Cardiac septum (tissue), 1 donor: ENCODE measurements around the gene DAGLA. TPM values are rescaled to one million over a fixed set of nuclear protein-coding genes. Genes with fewer than 3 reads are reported as not detected.

Experiments used
- DNase-seq: peaks from one replicate; pipeline ENCODE4 v3.0.0-alpha.2; 2020; ENCODE audit warnings: low spot score
- intact Hi-C: fragments of 100-400 bp; cut with DNase I; formaldehyde crosslinking; loops from one replicate; pipeline ENCODE4 v1.14.0; 2022
- total RNA-seq: library from RNA; stranded (reverse); fragmentation: NEBNext Ultra II Directional; extraction: Animal tissue kit (Norgen Biotek cat#: 25700); gene quantifications from one replicate; pipeline ENCODE4 v1.2.1, GENCODE V29; 2021
- donor health status: DM: no; HTN: no; CAD: no.

The DAGLA gene
- total RNA-seq, 1 donor from 2014 or later = 3.3 TPM

DNA sequence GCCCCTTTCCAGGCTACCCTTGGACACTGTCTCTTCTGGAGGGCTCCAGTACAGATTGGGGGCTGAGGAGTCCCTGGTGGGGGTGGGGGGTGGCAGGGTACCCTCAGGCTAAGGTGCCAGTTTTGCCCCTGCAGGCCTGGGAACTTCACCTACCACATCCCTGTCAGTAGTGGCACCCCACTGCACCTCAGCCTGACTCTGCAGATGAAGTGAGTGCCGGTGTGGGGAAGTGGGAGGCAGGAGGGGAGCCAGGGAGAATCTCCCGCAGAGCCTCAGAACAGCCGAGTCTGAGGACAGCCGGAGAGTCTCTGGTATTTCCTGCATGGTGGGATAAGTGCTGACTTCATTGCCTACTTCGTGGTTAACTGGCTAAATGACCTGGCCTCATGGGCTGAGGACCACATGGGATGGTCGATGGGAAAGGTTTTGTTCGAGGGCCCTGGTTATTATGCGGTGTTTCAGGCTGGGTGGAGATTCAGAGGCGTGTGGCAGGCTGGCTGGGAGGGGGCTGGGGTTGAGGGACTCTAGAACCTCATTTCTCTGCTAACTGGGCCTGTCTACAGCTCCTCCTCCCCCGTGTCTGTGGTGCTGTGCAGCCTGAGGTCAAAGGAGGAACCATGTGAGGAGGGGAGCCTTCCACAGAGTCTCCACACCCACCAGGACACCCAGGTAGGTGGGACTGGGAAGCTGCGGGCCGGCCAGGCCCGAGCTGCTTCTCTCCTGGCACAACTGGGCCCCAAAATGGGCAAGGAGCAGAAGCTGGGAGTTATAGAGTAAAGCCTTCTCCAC, 103.7 kb downstream of the DAGLA start:
- DNase-seq = no peak
- intact Hi-C loops = no loop called here

DNA sequence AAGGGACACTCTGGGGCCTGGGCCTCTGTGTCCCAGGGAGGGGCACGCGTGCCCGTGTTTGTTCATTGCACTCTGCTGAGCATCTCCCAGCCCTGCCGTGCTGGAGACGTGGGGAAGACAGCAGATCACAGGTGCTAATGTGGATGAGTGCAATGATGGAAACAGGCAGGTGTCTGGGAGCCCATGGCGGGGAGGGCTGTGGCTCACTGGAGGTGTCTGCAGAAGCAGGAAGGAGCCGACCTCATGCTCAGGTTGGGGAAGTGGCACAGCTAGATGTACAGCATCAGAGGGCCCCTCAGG, 104.3 kb downstream of the DAGLA start:
- intact Hi-C loops = no loop called here
- no peak for DNase-seq

DNA sequence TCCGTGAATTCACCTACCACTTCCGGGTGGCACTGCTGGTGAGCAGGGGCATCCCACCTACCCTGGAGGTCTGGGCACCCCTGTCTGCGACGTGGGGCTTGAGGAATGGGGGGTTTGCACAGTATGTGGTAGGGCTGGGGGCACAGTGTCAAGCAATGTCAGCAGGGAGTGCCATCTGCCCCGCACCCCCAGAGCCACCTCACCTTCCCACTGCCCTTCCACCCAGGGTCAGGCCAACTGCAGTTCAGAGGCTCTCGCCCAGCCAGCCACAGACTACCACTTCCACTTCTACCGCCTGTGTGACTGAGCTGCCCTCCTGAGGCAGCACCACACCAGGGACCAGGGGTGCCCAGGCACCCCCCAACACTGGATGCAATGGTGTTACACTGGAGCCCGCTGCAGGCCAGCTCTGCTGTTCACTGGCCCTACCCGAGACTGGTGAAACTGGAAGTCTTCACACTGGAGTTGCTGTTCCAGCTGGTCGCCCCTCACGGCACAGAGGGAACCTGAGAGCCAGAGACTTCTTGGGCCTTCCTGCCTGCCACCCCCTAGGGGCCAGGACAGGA, 105.7 kb downstream of the DAGLA start:
- DNase-seq = no peak
- intact Hi-C loops = no loop called here

DNA sequence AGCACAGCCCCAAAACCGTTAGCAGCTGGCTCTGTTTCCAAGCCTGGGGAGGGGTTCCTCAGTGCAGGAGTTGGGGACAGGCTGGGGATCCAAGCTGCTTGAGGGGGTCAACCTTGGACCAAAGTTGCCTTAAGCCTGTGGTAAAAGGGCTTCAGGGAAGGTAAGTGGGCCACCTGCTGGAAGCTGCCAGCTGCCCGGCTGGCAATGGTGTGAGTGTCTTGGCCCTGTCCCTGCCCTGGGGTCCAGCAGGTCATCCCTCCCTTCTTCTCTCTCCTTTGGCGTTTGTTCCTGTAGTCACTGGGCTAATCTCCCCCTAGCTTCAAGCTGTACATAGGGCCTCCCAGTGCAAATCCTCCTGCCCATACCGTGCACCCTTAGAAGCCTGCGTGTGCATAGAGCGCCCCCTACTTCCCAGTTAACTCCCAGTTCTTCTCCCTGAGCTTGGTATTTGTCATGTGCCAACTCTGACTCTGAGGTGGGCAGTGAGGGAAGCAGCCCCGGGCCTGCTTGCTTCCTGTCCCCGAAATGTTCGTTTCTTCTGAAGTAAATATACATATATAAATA, 107.8 kb downstream of the DAGLA start:
- intact Hi-C loops = no loop called here
- no peak for DNase-seq

DNA sequence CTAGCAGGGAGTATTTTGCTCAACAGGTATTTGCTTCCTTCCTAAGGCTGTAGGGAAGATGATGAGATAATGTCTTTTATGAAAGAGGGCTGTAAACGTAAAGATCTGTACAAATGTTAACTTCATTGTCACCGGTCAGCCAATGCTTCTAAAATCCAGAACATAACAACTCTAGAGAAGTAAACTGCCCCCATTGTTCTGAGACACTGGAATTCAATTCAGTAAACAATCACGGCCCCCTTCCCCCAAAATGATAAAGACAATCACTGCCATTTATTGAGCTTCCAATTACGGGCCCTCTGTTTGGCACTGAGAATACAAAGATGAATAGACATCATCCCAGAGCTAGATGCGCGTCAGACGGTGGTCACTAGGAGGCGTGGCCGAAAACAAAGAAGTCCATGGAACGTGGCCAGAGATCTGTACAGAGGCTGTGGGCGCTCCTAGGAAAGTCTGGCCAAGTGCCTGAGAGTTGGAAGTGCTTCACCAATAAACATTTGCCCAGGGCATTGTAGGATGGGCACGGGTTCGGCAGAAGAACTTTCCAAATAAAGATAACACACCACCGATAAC, 111.6 kb downstream of the DAGLA start:
- DNase-seq = no peak
- intact Hi-C loops = no loop called here

DNA sequence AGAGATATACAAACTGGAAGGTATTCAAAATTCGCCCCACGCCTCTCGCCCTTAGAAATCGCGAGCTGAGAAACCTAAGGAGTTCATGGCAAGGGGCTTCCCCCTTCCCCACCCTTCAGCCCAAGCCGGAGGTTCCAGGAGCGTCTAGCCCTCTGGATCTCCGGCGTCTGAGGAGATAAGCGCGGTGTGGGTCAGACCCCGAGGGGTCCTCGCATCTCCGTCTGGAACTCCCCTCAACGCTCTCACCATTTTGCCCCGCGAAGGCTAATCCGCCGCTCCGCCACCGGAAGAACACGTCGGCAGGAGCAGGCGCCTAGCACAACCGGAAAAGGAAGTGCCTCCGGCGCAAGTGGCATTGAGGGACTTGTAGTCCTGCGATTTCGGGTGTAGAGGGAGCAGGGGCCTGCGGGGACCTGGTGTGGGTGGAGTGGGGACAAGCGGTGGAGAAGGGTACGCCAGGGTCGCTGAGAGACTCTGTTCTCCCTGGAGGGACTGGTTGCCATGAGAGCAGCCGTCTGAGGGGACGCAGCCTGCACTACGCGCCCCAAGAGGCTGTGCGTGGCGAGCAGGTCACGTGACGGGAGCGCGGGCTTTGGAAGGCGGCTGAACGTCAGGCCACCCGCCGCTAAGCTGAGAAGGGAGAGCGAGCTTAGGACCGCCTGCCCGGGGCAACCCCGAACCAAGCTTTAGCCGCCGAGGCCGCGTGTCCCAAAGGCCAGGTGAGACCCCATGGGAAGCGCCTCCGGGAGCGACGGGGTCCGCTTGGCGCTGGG, 112.3 kb downstream of the DAGLA start, which contains the start of the genes FEN1 and TMEM258:
TSS of gene FEN1 (plus strand) at position 602 of the 773 bp plus-strand sequence. CDS start 2,451 bp downstream, outside the sequence.
TSS of gene TMEM258 (minus strand) at position 290 of the 773 bp plus-strand sequence. CDS start at position 249, 41 bp downstream.
- DNase-seq = peak; percentile 96
- intact Hi-C loops = no loop called here

DNA sequence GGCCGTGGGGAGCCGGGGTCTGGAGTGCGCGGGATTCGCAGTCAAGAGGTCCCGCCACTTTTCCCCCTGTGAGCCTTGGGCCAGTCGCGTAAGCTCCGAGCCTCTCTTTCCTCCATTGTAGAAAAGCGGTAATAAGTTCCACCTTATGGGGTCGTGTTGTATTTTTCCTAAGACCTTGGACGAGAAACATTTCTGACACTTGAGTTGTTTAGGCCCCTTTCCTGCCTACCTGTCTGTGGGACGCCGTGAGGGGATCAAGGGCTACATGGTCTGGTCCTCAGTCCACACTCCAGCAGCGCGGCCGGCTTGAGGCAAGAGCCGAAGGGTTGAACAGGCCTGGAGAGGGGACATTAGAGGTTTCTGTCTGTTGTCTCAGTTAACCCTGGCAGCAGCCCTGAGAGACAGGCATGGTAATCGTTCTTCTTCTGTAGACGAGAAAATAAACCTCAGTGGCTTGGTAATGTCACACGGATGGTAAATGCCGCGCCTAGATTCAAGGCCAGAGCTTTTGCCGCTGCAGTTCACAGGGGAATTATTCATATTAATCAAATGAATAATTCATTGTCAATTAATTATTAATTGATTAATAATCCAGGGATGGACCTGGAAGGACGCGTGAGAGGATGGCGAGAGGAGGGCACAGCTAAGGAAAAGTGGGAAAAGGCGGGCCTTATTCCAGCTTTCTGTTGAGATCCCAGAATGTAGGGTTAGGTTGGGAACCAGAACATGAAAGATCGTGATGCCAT, 113.1 kb downstream of the DAGLA start:
- no peak for DNase-seq
- intact Hi-C loops = no loop called here

DNA sequence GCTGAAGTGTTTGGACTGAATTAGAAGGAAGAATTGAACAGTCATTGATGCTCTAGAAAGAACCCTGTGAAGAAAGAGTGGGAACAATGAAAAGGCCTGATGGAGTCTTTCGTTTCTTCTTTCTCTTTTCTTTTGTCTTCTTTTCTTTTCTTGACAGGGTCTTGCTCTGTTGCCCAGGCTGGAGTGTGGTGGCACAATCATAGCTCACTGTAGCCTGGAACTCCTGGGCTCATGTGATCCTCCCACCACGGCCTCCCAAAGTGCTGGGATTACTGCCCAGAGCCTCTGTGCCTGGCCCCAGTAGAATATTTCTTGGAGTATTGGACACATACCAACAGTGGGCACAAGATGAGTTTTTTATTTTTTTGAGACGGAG, 113.6 kb downstream of the DAGLA start:
- no peak for DNase-seq

DNA sequence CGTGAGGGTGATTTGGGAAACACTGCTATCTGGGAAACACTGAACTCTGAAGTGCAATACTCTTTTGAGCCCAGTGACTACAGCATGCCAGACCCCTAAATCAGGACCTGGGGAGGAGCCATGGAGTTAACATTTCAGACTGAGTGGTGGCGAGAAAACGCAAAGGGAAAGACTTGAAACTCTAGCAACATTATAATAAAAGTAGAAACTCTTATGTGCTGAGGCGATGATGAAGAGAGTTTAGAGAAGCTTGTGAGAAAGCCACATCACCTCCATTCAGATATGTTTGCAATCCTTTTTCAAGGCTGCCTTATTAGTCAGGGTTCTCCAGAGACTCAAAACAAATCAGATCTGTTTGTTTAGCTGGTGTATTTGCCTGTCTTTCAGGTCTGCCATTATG, 114.4 kb downstream of the DAGLA start:
- intact Hi-C loops = no loop called here
- no peak for DNase-seq

More for the DNA sequence above, 113.6 kb downstream of the DAGLA start:
- intact Hi-C loops = no loop called here

DNA sequence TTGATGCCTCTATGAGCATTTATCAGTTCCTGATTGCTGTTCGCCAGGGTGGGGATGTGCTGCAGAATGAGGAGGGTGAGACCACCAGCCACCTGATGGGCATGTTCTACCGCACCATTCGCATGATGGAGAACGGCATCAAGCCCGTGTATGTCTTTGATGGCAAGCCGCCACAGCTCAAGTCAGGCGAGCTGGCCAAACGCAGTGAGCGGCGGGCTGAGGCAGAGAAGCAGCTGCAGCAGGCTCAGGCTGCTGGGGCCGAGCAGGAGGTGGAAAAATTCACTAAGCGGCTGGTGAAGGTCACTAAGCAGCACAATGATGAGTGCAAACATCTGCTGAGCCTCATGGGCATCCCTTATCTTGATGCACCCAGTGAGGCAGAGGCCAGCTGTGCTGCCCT, 115.3 kb downstream of the DAGLA start:
- intact Hi-C loops = loop anchor here (5.0 kb wide), 3 partner anchors 102 to 312 kb away; no protein-coding TSS in a partner anchor
- no peak for DNase-seq

DNA sequence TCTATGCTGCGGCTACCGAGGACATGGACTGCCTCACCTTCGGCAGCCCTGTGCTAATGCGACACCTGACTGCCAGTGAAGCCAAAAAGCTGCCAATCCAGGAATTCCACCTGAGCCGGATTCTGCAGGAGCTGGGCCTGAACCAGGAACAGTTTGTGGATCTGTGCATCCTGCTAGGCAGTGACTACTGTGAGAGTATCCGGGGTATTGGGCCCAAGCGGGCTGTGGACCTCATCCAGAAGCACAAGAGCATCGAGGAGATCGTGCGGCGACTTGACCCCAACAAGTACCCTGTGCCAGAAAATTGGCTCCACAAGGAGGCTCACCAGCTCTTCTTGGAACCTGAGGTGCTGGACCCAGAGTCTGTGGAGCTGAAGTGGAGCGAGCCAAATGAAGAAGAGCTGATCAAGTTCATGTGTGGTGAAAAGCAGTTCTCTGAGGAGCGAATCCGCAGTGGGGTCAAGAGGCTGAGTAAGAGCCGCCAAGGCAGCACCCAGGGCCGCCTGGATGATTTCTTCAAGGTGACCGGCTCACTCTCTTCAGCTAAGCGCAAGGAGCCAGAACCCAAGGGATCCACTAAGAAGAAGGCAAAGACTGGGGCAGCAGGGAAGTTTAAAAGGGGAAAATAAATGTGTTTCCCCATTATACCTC, 115.8 kb downstream of the DAGLA start:
- DNase-seq = no peak
- intact Hi-C loops = loop anchor here (5.0 kb wide), 3 partner anchors 101 to 311 kb away; no protein-coding TSS in a partner anchor

Other genes starting within 250 kb of the DAGLA start
- gene LRRC10B, start 171.6 kb upstream of the DAGLA start, total RNA-seq = 0.65 TPM
- 9.3 TPM for gene SYT7, start 99.3 kb upstream of the DAGLA start, total RNA-seq
- gene MYRF, start 72.2 kb downstream of the DAGLA start, total RNA-seq = 0.27 TPM
- gene TMEM258, start 112.2 kb downstream of the DAGLA start, total RNA-seq = 97.1 TPM
- 5.8 TPM for gene FEN1, start 112.5 kb downstream of the DAGLA start, total RNA-seq
- gene FADS1, start 136.6 kb downstream of the DAGLA start, total RNA-seq = 34.0 TPM
- 25.8 TPM for gene FADS2, start 147.9 kb downstream of the DAGLA start, total RNA-seq
- 126 TPM for gene FADS3, start 211.2 kb downstream of the DAGLA start, total RNA-seq
- 9.4 TPM for gene RAB3IL1, start 237.2 kb downstream of the DAGLA start, total RNA-seq